Measurements from ENCODE around the gene PRDM15.

- no peak for TF ChIP-seq CTCF (optimal IDR thresholded peaks at IDR 0.05 in 1 of 3, IDR thresholded peaks at IDR 0.05 in 1 of 3, conservative IDR thresholded peaks at IDR 0.05 in 1 of 3; ENCODE audit: extremely low read depth in 1 of 3, insufficient read depth in 2 of 3, low read length in 3 of 3)
- no peak for TF ChIP-seq EZH2 (IDR thresholded peaks at IDR 0.05; ENCODE audit: low read length)
Measured at GRCh38 chr21:41923186-41923585, 44.0 kb upstream of the PRDM15 start.
